Amniotic stem cell (primary cell): ENCODE data around the gene SMAD3.
A peak's percentile ranks its signal among the peaks of the same experiment; 100 is the strongest.

ENCODE experiments used
- DNase-seq: peaks from one replicate; lab custom pipeline; 2025; lab: John Stamatoyannopoulos, UW

The SMAD3 gene

DNA sequence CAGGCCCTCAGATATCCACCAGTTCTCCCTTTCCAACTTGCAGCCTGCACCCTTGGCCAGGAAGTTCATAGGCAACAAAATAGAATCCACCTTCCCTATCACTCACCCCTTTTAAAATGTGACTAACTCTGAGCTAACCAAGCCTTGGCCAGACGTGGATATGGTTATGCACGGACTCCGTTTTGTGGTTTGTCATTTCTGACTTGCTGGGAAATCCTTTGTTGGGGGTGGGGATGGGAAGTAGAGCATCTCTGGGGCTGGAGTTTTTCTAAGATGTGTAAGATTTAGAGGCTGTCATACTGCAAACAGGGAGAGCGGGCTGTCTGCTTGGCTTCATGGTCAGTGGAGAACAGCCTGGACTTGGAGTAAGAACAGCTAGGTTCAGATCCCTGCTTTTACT, 62.6 kb downstream of the SMAD3 start:
- DNase-seq, result peak; percentile 82

DNA sequence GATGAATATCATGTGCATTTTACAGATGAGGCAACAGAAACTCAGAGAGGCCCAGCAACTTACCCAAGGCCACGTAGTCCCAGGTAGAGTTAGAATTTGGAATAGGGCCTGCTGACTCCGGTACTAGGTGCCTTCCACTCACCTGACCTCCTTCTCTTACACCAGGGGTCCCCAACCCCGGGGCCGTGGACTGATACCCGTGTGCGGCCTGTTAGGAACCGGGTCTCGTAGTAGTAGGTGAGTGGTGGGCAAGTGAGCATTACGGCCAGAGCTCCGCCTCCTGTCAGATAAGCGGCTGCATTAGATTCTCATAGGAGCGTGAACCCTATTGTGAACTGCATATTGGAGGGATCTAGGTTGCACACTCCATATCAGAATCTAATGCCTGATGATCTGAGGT, 64.8 kb downstream of the SMAD3 start:
- no peak for DNase-seq

DNA sequence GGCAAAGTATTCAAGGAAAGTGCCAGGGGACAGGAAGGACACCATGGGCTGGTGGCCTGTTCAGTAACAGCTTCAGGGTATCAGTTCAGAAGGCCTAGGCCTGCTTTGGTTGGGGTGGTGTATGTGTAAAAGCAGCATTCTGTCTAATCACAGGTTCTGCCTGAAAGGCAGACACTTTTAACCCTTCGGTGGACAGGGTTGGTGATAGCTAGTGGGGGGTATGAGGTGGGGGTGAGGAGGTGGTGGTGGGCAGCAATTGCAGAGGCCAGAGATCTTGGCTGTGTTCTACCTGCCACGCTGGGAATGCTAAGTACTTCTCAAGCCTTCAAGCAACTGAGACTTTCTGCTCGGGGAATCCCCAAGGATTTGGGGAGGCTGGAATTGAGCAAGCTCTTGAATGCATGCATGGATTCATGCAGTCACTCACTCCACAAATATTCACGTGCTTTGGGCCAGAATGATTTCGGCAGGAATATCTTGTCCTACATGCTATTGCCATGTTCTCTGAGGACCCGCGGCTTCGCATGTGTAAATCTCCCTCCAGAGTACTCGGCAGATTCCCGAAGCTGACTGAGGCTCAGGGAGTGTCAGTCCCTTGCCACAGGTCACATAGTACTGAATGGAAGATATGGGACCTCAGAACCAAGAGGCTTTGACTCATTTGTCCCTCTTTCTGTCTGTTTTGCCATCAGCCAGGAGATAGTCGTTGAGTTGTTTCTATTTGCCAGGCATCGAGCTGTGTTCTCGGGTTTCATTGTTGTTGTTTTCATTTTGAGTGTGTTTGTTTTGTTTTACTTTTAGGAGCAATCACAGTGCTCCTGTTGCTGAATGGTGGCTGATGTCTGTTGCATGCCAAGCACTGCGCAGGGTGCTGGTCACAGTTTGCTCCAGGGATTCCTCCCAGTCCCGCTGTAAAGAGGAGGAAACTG, 65.5 kb downstream of the SMAD3 start:
- DNase-seq, result no peak

DNA sequence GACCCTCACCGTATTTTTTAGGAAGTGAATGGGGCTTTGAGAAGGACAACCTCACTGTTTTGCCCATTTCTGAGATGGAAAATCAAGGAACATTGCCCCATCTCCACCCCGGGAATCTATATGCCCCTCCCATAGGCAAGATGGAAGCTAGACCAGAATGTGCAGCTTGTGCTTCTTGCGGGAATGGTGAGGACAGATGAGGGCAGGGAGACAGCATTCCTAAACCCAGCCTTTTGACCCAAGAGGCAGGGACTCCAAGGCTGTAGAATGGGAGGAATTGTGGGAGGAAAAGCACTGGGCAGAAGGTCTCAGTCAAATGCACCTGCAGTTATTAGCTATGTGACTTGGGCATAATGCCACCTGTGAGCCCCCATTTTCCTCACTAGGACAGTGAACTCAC, 66.9 kb downstream of the SMAD3 start:
- DNase-seq, result no peak

DNA sequence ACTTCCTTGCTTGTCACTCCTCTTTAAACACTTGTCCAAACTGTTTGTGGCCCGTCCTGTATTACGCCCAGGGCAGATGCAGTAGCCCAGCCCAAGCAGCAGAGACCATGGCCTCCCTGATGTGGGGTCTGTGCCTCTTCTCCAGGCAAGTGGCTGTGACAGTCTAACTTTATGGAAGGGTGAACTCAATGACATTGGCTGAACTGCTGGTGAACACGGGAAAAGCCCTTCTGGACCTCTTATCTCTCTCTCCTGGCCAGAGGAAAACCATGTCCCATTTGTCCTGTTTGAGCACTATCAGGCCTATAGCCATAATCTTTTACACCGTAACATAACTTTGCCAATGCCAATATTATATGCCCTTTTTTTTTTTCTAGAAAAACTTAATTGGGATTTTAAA, 67.6 kb downstream of the SMAD3 start:
- DNase-seq, result no peak

DNA sequence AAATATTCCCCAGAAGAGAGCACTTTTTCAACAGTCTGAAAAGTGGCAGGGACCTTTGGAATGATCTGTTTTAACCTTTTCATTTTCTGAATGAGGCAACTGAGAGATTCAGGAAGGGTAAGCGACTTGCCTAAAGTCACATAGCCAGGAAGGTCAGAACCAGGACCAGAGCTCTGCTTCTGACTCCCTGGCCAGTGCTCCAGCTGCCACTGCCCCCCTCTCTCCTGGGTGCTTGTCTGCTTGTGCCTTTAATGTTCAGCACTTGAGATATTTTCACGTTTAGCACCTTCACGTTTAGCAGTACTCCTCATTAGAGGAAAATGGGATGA, 68.3 kb downstream of the SMAD3 start:
- DNase-seq, result no peak

DNA sequence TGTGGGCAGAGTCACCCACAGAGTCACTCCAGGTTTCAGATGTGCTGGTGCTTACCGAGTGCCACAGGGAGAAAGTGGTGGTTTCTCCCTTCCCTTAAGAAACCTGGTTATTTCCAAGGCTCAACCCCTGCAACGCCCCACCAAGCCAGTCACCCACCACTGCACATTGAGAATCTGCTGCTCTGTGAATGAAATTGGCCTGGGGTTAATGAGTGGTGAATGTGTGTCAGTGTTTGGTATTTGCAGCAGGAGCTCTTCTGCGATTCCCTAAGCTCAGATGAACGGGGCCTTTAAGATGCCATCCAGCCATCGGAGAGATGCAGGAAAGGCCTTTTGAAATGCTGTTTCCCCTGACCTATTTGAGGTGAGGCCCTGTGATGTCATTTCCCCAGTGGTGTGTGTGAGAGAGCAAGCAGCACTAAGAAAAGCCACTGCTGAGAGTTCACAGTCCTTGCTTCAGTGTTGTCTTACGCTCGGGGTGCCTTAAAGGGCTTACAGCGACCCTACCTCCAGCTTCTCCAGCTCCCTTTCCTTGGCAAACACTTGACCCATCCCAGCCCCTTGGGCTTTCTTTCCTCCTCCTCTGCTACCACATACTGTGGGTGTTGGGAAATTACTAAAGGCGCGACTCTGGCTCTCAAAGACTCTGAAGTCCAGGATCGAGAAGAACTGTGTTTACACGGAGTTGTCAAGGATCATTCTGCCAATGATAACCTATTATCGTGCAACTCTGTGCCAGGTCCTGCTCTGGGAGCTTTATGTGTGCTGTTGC, 68.9 kb downstream of the SMAD3 start:
- no peak for DNase-seq

DNA sequence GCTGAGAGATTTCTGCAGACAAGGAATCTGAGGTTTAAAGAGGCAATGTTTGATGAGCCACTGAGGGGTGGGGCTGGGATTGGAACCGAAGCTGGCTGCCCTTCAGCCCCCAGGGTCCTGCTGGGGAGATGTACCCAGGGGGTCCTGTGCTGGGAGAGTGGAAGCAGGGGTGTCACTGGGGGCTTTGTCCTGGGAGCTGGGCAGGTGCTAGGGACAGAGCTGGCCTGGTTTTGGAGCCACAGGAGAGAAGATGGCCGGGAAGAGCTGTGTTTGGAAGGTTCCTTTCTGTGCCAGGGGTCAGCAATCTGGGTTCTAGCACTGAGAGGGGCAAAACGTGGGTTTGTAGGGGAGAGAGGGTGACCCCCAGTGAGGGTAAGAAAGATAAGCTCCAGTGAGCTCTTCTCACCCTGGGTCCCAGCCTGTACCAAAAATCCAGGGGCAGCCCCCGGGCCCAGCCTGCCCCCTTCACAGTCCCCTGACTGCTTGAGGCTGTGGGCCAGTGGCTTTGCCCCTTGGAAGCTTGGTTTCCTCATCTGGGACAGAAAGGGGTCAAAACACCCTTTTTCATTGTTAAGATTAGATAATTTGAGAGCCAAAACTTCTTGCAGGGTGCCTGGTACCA, 69.6 kb downstream of the SMAD3 start:
- DNase-seq, result no peak

DNA sequence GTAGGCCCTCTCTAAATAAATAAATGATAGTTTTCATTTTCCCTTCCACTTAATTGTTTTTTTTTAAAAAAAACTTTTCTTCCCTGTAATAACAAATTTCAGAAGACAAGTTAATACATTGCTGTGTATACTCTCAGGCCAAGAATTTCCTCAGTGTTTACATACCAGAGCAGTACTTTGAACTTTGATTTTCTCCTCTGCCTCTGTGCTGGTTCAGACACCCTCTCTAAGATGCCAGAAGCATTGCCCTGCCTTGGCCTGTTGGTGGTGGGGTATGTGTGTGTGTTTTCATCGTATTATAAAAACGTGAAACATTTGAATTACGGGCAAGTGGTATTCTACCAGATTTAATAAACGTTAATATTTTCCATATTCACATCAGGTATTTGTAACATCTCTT, 70.1 kb downstream of the SMAD3 start:
- no peak for DNase-seq

DNA sequence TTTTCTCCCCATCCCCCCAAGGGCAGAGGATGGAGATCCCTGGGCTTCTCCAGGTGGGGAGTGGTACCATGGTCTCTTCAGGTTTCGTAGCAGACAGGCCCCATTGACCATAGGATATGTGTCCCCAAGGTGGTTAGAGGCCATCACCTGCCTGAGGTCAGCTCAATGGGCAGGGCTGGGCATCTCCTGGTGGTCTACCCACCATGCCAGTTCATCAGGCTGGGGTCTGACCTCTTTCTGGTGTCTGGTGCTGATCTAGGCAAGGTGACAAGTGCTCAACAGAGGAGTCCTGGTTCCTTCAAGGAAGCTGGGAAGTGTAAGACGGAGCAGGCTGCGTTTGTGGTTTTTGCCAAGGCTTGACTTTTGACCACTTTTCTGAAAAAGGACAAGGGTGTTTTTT, 71.4 kb downstream of the SMAD3 start:
- DNase-seq, result no peak

DNA sequence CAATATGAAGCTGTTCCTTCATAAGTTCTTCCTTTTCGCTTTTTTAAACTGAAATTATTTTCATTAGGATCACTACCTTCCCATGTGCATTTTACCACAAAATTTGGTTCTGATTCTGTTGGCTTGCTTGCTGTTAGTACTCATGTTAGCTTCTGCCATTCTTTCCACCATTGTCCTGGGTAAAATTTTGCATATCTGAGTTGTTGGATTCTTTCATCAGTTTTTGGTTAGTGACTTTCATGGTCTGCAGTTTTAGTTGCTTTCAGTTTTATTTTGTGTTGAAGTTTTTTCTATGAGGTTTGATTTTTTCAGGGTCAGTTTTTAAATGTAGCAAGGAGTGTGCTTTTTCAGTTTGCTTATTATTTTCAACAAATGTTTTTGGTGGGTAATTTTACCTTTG, 71.9 kb downstream of the SMAD3 start:
- no peak for DNase-seq

DNA sequence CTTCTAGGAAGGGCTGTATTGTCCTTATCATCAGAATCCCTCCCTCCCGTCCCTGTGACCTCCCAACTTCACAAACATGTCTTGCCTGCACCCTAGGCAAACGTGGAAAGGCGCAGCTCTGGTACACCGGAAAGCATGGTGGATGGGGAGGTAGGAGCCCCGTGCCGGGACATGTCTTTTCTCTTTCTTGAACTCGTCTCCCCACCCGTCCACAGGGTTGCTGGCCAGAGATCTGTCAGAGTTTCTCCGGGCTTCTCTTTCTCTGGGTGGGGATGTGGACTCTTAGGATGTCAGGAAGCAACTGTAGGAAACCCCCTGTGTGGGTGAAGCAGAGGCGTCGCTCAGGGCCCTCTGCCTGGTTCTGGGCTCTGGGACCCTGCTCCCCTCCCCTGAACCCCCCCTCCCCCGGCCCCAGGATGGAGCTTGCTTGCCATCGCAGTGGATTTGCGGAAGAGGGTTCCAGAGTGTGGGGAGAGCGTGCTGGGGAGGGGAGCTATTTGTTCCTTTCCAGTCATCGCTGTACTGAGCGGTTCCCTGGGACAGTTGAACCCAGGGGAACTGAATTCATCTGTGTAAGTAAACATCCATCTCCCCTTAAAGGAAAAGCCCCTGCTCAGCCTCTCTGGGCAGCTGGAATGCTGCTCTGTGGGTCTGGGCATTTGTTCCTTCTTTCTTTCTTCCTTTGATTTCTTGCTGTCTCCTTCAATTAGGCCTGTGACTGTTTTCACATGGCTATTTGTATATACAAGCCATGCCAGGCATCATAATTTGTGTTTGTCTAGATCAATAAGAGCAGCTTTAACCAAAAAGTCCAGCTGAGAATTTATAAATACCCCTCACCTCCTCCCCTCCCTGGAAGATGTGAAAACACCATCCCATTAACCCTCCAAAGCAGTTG, 72.8 kb downstream of the SMAD3 start:
- DNase-seq, result no peak

DNA sequence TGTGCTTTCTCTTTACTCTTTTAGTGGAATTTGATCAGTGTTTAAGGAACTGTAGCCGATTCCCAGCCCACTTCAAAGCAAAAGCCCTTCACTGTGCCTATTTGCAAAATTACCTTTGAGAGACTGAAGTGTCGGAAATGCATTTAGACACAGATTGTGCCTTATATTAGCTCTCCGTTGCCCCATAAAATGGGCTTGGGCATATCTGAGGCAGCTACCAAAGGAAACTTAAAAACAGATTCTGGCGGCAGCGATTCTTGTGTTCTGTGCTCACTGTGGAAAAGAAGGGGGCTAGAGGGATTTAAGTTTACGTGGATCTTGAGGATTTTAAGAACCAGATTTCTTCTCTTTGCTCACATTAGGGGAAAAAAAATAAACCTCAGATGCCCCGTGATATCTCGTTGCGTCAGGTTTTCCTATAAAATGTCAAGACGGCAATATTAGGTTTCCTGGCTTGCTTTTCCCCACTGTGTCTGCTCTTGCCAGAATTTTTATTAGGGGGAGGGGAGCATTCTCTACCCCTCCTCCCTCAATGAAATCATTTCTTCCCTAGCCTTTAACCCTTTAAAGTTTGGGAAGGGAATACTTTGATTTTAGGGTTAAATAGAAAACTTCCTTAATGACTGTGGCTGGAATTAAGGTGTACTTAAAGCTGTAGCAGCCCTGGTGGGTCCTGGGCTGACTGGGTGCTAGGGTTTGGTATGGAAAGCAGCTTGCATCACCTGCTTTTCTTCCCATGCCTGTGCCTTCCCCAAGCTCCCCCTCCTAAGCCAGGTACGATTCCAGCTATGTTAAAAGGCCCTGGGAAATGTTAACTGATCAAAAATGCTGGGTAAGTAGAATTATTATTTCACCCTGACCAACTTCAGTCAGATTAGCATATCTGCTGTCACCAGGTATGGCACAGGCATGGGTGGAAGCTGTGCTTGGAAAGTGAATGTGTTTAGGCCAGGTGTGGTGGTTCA, 73.8 kb downstream of the SMAD3 start:
- no peak for DNase-seq

DNA sequence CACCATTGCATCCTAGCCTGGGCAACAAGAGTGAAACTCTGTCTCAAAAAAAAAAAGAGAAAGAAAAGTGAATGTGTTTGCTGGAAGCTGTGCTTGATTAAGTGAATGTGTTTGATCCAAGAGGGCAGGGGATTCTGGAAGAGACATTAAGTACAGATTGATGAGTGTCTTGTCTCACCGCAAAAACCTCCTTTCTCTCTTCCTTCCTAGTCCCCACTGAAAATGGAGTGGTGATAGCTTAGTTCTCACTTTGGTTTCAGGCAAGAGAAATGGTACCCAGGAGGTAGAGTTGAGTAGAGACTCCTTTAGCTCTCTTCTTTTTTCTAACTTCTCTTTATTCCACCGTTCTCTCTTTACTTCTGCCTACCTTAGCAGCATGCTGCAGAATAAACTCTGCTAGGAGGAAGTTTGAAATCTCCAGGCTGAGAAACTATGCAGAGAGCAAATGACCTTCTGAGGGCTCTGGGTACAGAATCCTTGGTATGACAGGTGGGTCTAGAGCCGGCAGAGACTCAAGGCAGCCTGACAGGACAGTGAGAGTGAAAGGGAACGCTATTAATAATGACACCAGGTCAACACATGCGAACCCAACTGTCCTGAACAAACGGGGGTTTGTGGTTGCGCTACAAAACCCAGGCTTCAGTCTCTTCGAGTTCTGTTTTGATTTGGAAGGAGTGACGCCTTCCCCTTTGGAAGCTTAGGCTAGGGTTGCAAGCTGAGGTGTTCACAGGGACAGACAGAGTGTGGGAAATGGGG, 74.9 kb downstream of the SMAD3 start:
- DNase-seq, result no peak

DNA sequence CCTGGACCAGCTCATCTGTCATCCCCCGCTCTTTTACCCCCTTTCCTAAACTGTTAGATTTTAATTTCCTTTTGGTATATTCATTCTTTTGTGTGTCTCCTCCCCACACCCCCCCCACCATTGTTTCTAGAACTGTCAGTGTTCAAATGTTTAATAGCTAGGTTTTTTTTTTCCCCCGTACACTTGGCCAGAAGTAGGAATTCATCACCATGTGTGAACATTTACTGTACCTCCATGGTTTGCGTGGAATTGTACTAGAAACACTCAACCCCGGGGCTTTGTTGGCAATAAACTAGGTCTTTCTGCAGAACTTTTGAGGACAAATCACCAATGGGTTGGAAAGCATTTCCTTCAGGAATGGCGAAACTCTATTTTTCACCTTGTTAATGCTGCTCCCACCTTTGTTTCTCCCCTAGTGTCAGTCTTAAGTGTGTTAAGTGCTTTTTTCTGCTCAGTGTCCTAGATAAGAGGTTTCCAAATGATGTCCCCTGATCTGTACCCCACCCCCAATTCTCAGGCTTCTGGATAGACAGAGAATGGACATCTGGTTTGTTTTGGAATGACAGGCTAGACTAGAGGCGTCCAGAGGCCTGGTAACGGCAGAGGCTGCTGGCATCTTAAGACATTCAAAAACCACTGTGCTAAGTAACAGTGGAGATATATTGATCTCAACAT, 76.8 kb downstream of the SMAD3 start:
- DNase-seq, result no peak

DNA sequence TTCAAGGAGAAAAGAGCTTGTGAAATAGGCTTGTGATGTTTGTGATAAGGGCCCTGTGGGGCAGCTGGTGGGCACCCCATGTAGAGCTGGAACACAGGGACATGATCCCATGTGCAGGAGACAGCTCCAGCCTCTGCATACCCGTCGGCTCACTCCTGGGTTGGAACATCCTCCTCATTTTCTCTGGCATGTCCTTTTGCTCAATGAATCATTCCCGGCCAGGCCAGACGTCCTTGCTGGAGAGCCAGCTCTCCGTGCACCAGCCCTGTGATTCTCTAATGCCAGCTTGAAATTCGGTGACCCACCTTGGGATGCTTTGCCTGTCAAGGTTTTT, 77.3 kb downstream of the SMAD3 start:
- DNase-seq, result peak; percentile 36

DNA sequence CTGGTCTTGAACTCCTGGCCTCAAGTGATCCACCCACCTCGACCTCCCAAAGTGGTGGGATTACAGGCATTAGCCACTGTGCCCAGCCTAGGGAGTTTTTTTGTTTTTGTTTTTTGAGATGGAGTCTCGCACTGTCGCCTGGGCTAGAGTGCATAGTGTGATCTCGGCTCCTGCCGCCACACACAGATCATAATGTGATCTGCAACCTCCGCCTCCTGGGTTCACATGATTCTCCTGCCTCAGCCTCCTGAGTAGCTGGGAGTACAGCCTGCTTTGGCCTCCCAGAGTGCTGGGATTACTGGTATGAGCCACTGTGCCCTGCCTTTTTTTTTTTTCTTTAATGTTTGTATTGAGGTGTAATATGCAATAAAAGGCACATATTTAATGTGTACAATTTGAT, 78.2 kb downstream of the SMAD3 start:
- DNase-seq, result no peak

DNA sequence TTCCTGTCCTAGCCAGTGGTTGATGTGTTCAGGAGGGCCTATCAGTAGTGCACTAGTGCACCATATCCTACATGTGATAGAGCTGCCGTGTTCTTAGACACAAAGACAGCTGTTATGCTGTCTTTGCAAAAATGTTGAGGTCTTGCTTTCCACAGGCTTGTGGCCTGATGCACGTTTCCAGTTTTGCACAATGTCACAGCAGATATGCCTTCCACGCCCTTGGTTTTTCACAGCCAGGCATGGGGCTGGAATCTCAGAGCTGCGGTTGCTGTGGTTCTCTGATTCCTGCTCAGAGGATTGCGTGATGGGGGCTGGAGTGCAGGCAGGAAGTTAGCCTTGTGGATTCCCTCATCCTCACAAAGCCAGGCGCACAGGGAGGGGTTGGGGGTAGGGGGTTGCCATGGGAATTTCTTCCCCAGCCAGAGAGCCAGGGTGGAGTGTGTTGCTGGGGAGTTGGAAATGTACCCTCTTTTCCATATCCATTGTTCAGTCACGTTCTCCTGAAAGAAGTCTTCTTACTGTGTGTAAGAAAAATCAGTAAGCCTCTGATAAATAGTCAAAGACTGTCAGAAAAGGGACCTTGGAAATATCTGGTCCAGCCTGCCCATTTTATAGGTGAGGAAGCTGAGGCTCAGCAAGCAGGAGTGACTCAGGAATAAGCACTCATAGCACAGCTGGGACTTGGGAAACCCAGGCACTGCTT, 79.4 kb downstream of the SMAD3 start:
- no peak for DNase-seq

DNA sequence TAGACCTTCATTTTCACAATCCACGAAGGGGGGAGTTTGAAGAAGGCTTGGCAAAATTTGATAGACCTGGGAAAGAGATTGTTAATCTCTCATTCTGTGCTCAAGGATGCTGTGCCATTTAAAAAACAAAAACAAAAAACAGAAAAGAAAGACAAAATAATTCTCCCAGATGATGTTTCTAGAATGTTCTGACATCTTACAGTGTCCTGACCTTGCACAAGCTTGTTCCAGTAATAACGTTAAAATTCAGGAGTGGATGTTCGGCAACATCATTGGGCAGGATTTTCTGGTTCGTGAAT, 79.9 kb downstream of the SMAD3 start:
- DNase-seq, result no peak
